ENCODE results near the gene PFKFB4. TPM values are rescaled to one million over a fixed set of nuclear protein-coding genes. Genes with fewer than 3 reads are reported as not detected.

The PFKFB4 gene
- total RNA-seq, 2 experiments from 2014 or later: 90.8 to 94.0 TPM

- H3K36me3 Mint-ChIP-seq (ENCODE audit: low read depth): no peaks in the 10 kb centered on the region
- TF ChIP-seq, protein P1, sequence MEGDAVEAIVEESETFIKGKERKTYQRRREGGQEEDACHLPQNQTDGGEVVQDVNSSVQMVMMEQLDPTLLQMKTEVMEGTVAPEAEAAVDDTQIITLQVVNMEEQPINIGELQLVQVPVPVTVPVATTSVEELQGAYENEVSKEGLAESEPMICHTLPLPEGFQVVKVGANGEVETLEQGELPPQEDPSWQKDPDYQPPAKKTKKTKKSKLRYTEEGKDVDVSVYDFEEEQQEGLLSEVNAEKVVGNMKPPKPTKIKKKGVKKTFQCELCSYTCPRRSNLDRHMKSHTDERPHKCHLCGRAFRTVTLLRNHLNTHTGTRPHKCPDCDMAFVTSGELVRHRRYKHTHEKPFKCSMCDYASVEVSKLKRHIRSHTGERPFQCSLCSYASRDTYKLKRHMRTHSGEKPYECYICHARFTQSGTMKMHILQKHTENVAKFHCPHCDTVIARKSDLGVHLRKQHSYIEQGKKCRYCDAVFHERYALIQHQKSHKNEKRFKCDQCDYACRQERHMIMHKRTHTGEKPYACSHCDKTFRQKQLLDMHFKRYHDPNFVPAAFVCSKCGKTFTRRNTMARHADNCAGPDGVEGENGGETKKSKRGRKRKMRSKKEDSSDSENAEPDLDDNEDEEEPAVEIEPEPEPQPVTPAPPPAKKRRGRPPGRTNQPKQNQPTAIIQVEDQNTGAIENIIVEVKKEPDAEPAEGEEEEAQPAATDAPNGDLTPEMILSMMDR (IDR thresholded peaks at IDR 0.05): no peak
- H3K27ac Mint-ChIP-seq: no peak overlapping the region
- POLR2A ChIA-PET: no interaction called here
- intact Hi-C loops (cut with micrococcal nuclease): no loop called here
- no peaks in the 10 kb centered on the region for H3K9me3 Mint-ChIP-seq
- no peak overlapping the region for H3K4me3 Mint-ChIP-seq
- DNase-seq (no peak), ATAC-seq (no peak)
- H3K27me3 Mint-ChIP-seq: peaks cover 9% of the 10 kb centered on the region
- no peaks in the 10 kb centered on the region for H3K4me1 Mint-ChIP-seq (ENCODE audit: low read depth)
- CTCF ChIA-PET: interaction anchor here (0.6 to 1.4 kb wide), 2 partner anchors 36 to 89 kb away, joined by 3 to 4 read pairs; no protein-coding TSS in a partner anchor
Observed at GRCh38 chr3:48585411-48585810, 28.8 kb upstream of the PFKFB4 start.

DNA sequence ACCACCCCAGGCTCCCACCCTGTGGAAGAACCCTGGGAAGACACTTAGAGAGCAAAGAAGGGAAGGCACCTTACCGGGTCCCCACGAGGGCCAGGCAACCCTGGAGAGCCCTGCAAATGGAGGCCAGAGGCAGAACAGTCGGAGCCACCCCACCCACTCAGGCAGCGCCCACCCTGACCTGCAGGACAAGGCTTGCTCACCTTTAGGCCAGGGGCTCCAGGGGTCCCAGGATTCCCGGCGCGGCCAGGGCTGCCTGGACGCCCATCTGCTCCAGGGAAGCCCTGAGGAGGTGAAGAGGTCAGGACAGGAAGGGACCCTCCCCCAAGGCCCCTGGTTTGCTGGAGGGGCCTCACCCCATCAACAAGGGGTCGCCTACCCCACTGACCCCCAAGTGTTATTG, 28.2 kb upstream of the PFKFB4 start:
- DNase-seq (no peak), ATAC-seq (no peak)
- no peaks in the 10 kb centered on the region for H3K4me1 Mint-ChIP-seq (ENCODE audit: low read depth)
- TF ChIP-seq, protein P1 (IDR thresholded peaks at IDR 0.05): no peak
- H3K9me3 Mint-ChIP-seq: no peaks in the 10 kb centered on the region
- H3K36me3 Mint-ChIP-seq (ENCODE audit: low read depth): no peaks in the 10 kb centered on the region
- intact Hi-C loops (cut with micrococcal nuclease): no loop called here
- no peak overlapping the region for H3K4me3 Mint-ChIP-seq
- H3K27ac Mint-ChIP-seq: no peak overlapping the region
- ChIA-PET CTCF (interaction anchor here (0.6 to 1.4 kb wide), 2 partner anchors 35 to 88 kb away, joined by 3 to 4 read pairs; no protein-coding TSS in a partner anchor), POLR2A (no interaction called here)
- peaks cover 9% of the 10 kb centered on the region for H3K27me3 Mint-ChIP-seq

DNA sequence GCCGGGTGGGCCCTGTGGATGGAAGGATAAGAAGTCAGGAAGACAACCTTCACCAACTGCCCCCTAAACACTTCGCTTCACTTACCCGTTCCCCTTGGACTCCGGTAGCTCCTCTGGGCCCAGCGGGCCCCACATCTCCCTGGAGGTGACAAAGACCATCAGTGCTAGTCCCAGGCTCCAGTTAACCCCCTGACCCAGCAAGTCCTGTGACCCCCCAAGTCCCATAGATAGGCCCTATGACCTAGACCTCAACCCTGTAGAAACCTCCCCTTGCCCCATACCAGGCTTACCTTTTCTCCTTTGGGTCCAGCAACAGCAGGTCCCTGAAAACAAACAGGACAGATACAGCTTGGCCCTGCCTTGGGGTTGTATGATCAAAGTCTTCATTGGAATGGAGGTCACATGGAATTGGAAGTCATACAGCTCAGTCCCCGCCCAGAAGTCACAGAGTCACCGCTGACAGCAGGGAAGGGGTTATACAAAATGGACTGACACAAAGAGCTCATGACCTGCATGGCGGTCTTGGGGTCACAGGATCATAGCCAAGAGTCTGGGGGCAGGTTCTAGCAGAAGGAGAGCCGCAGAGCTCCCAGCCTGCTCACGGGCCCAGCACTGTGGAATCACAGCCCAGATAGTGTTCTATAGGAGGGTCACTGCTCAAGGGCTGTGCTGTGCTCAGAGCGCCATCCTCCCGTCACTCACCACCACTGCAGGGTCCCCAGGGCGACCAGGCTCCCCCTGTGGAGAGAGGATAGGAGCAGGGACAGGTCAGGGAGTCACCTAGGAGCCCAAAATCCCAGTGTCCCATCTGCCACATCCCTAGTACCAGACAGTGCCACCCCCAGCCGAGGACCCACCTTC, 25.2 kb upstream of the PFKFB4 start:
- ChIA-PET POLR2A (interaction anchor here (0.9 to 1.1 kb wide), 3 partner anchors 15 to 109 kb away, joined by 3 to 4 read pairs (median 3); no protein-coding TSS in a partner anchor), CTCF (interaction anchor here (0.8 kb wide), 1 partner anchor 146 kb away, joined by 3 read pairs; no protein-coding TSS in a partner anchor)
- Mint-ChIP-seq H3K4me1 (ENCODE audit: low read depth) (no peaks in the 10 kb centered on the region), H3K27ac (no peak overlapping the region), H3K27me3 (no peaks in the 10 kb centered on the region), H3K9me3 (no peaks in the 10 kb centered on the region), H3K36me3 (ENCODE audit: low read depth) (no peaks in the 10 kb centered on the region), H3K4me3 (no peak overlapping the region)
- TF ChIP-seq, protein P1 (IDR thresholded peaks at IDR 0.05): no peak
- no peak for DNase-seq
- no peak for ATAC-seq
- intact Hi-C loops (cut with micrococcal nuclease): no loop called here

- TF ChIP-seq, protein P1 (IDR thresholded peaks at IDR 0.05): no peak
Observed at GRCh38 chr3:48576647-48577046, 20.0 kb upstream of the PFKFB4 start.

DNA sequence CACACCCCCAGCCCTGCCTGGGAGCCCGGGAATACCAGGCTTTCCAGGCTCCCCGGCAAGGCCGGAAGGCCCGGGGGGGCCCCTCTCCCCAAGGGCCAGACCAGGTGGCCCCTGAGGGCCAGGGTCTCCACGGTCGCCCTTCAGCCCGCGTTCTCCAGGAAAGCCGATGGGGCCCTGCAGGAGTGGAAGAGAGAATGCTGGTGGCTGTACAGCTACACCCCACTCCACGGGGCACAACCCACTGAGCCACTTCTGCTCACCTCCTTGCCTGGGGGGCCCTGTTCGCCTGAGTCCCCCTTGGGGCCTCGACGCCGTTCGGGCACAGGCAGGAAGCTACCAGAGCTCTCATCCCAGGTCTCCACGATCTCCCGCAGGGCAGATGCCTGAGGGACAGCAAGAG, 18.8 kb upstream of the PFKFB4 start:
- H3K27me3 Mint-ChIP-seq: no peaks in the 10 kb centered on the region
- ChIA-PET CTCF (no interaction called here), POLR2A (no interaction called here)
- TF ChIP-seq, protein P1 (IDR thresholded peaks at IDR 0.05): no peak
- H3K36me3 Mint-ChIP-seq (ENCODE audit: low read depth): no peaks in the 10 kb centered on the region
- no peaks in the 10 kb centered on the region for H3K9me3 Mint-ChIP-seq
- no peak for ATAC-seq
- H3K4me1 Mint-ChIP-seq (ENCODE audit: low read depth): no peaks in the 10 kb centered on the region
- no peak for DNase-seq
- no peak overlapping the region for H3K4me3 Mint-ChIP-seq
- no peak overlapping the region for H3K27ac Mint-ChIP-seq
- intact Hi-C loops (cut with micrococcal nuclease): no loop called here

More at GRCh38 chr3:48576647-48577046, 20.0 kb upstream of the PFKFB4 start:
- H3K36me3 Mint-ChIP-seq (ENCODE audit: low read depth): no peaks in the 10 kb centered on the region
- H3K27me3 Mint-ChIP-seq: no peaks in the 10 kb centered on the region
- POLR2A ChIA-PET: no interaction called here
- intact Hi-C loops (cut with micrococcal nuclease): no loop called here
- ATAC-seq (no peak), DNase-seq (no peak)
- CTCF ChIA-PET: no interaction called here
- no peaks in the 10 kb centered on the region for H3K9me3 Mint-ChIP-seq
- H3K4me1 Mint-ChIP-seq (ENCODE audit: low read depth): no peaks in the 10 kb centered on the region
- H3K4me3 Mint-ChIP-seq: no peak overlapping the region
- H3K27ac Mint-ChIP-seq: no peak overlapping the region

All from activated CD8-positive, alpha-beta T cell treated with anti-CD3 and anti-CD28 coated beads for 36 hours (primary cell).